GM23248 (cell line): ENCODE measurements around the gene PANX2.

Experiments used
- EZH2 ChIP-seq: fragments of 200-600 bp; sonication (generic); IDR thresholded peaks from 2 replicates; pipeline ENCODE4 v1.6.1; 2018; ENCODE audit warnings: antibody characterized with exemption, mild to moderate bottlenecking; ENCODE audit not compliant: insufficient read depth, poor library complexity, severe bottlenecking
- EZH2phosphoT487 ChIP-seq: fragments of 200-600 bp; sonication (generic); IDR thresholded peaks from 2 replicates; pipeline ENCODE4 v1.6.1; 2018; ENCODE audit warnings: antibody characterized with exemption, moderate library complexity, mild to moderate bottlenecking, low read depth; ENCODE audit not compliant: insufficient read depth

GRCh38 chr22:50171319-50171964 is 911 bp downstream of the PANX2 start:
- no peak for TF ChIP-seq EZH2phosphoT487
- TF ChIP-seq EZH2: no peak
